GM12874 (cell line): Measurements from ENCODE around the gene ELFN2.

Experiments used
- CTCF ChIP-seq: IDR thresholded peaks from 2 replicates; pipeline ENCODE4 v1.5.1; 2011; ENCODE audit warnings: low read depth, mild to moderate bottlenecking, control low read depth, low read length, moderate library complexity; ENCODE audit not compliant: insufficient read depth

ELFN2 gene

GRCh38 chr22:37421468-37421877, 5.8 kb downstream of the ELFN2 start:
- TF ChIP-seq CTCF: no peak

GRCh38 chr22:37420686-37421467, 6.4 kb downstream of the ELFN2 start:
- TF ChIP-seq CTCF: no peak

GRCh38 chr22:37419969-37420685, 7.2 kb downstream of the ELFN2 start:
- no peak for TF ChIP-seq CTCF

GRCh38 chr22:37419370-37419968, 7.8 kb downstream of the ELFN2 start:
- TF ChIP-seq CTCF: no peak

- TF ChIP-seq CTCF: no peak
These were observed 8.5 kb downstream of the ELFN2 start for GRCh38 chr22:37418627-37419369.

- TF ChIP-seq CTCF: no peak
These were observed 9.5 kb downstream of the ELFN2 start for GRCh38 chr22:37417677-37418348.
